NB4 (cell line): ENCODE data around the gene LTBP2.

Experiments used
- DNase-seq: peaks from one replicate; pipeline ENCODE4 v3.0.0; 2010; ENCODE audit warnings: low read depth
- H3K4me3 ChIP-seq: one replicate; pipeline ENCODE4 v1.5.1; 2011; ENCODE audit warnings: mild to moderate bottlenecking, low read depth, low read length, moderate library complexity
- MYC ChIP-seq: IDR thresholded peaks from 2 replicates; pipeline ENCODE4 v1.6.1; 2011; ENCODE audit warnings: low read depth, low read length
- POLR2A ChIP-seq: IDR thresholded peaks from 2 replicates; pipeline ENCODE4 v1.6.1; 2011; ENCODE audit warnings: mild to moderate bottlenecking; ENCODE audit not compliant: insufficient read length; ENCODE audit errors: extremely low read depth
- TF ChIP-seq, protein P1 (sequence below): IDR thresholded peaks from 2 replicates; pipeline ENCODE4 v1.6.1; 2011; ENCODE audit warnings: low read depth, low read length
- TF ChIP-seq, protein P2 (sequence below): IDR thresholded peaks from one replicate; pipeline ENCODE4 v1.5.1; 2012; ENCODE audit warnings: low read depth, low read length

LTBP2 gene

DNA sequence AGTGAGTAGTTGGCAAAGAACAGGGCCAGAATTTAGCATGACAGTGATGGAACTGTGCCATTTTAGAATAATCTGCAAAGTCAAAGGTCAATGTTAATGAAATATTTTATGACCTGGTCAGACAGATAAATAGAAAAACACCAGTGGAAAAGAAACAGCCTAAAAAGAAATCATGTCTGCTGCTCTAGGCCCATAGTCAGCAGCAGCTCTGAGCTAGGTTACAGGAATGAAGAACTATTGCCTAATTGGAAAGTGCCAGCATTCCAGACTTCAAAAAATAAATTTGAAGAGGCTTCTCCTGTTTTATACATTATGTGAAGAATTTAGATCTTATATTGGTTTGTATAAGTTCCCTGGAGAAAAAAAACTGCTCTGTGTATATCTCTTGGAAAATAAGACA, 128.7 kb downstream of the LTBP2 start:
- no peak overlapping the region for H3K4me3 ChIP-seq
- TF ChIP-seq POLR2A, result no peak
- TF ChIP-seq, protein P1, sequence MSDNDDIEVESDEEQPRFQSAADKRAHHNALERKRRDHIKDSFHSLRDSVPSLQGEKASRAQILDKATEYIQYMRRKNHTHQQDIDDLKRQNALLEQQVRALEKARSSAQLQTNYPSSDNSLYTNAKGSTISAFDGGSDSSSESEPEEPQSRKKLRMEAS, result no peak
- TF ChIP-seq MYC, result no peak
- DNase-seq, result no peak

DNA sequence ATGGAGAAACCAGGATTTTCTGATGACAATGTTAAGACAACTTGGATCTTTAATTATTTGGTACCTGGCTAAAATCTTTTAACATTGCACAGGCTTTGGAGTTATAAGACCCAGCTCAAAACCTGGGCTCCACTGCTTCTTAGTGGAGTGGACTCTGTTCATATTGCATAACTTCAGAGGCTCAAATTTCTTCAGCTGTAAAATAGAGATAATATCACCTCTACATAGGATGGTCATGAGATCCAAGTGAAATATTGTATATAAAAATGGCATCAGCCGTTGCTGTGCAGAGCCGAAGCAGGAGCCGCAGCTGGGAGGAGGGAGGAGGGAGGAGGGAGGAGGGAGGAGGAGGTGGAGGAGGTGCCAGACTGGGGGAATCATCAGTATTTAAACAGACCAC, 129.5 kb downstream of the LTBP2 start:
- TF ChIP-seq MYC (no peak), POLR2A (no peak)
- TF ChIP-seq, protein P2, sequence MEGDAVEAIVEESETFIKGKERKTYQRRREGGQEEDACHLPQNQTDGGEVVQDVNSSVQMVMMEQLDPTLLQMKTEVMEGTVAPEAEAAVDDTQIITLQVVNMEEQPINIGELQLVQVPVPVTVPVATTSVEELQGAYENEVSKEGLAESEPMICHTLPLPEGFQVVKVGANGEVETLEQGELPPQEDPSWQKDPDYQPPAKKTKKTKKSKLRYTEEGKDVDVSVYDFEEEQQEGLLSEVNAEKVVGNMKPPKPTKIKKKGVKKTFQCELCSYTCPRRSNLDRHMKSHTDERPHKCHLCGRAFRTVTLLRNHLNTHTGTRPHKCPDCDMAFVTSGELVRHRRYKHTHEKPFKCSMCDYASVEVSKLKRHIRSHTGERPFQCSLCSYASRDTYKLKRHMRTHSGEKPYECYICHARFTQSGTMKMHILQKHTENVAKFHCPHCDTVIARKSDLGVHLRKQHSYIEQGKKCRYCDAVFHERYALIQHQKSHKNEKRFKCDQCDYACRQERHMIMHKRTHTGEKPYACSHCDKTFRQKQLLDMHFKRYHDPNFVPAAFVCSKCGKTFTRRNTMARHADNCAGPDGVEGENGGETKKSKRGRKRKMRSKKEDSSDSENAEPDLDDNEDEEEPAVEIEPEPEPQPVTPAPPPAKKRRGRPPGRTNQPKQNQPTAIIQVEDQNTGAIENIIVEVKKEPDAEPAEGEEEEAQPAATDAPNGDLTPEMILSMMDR, result no peak
- TF ChIP-seq, protein P1, result no peak
- no peak overlapping the region for H3K4me3 ChIP-seq
- no peak for DNase-seq

DNA sequence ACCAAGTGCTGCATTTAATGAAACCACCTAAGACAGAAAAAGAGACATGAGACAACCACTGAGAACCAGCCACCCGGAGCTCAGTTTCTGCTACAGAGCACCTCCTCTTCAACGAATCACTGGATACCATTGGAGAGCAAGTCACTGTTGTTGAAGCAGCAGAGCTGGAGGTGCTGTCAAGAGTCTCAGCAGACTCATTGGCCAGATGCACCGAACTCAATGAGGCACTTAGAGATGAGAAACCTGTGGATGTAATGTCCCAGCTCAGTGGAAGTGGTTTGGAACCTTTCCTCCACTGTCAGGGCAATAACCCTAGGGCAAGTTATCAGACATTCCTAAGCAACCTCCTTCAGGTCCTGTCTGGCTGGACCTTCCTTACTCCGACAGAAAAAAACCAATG, 132.0 kb downstream of the LTBP2 start:
- TF ChIP-seq, protein P1, result no peak
- TF ChIP-seq, protein P2, result no peak
- TF ChIP-seq POLR2A, result no peak
- TF ChIP-seq MYC, result no peak
- H3K4me3 ChIP-seq, result no peak overlapping the region
- DNase-seq, result no peak

DNA sequence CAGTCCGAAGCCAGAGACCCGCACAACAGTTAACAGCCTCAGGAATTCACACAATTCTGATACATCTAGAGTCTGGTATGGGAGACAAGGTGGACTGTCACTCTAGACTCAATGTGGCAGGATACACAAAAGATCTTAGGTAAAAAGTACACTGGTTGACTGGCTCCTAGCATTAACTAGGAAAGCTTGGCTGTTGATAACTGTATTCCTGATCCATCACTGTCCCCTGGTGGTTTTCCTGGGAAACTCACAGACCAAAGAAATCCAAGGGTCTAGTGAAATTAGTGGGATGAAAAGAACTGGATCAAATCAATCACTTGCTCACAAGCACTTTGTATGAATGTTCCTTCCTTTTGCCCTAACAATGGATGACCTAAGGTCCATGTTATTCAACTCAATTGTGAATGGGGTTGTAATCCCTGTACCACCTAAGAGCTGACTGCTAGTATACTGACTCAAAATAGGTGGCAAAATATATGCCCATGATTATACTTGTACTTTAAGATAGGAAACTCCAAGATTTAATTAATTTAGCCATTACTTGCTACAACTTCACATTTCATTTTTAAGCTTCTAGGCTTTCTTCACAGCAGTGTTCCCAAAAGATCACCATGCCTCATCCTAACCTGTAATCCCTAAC, 132.9 kb downstream of the LTBP2 start:
- no peak for DNase-seq
- TF ChIP-seq, protein P1, result no peak
- TF ChIP-seq MYC (no peak), POLR2A (no peak)
- TF ChIP-seq, protein P2, result no peak

DNA sequence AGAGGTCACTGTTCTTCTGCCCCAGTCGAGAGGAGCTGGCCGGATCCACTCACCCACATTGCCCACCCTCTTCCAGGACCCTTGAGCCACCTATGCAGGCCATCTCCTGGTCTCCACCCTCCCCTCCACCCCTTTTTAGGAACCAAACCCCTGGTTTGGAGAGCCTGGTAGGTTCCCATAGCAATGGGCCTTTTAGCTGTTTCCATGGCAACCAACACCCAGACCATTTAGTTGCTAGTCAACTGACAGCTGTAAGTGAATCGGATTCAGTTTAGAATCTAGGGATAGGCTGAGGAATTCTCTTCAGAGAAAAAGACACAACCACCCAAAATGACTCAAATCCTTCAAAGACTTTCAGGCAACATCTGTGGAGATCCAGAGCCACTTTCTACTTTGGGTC, 135.4 kb downstream of the LTBP2 start:
- H3K4me3 ChIP-seq, result no peak overlapping the region
- no peak for DNase-seq
- TF ChIP-seq, protein P2, result no peak
- no peak for TF ChIP-seq POLR2A
- TF ChIP-seq MYC, result no peak
- TF ChIP-seq, protein P1, result no peak

More for the DNA sequence above, 132.9 kb downstream of the LTBP2 start:
- no peak overlapping the region for H3K4me3 ChIP-seq

DNA sequence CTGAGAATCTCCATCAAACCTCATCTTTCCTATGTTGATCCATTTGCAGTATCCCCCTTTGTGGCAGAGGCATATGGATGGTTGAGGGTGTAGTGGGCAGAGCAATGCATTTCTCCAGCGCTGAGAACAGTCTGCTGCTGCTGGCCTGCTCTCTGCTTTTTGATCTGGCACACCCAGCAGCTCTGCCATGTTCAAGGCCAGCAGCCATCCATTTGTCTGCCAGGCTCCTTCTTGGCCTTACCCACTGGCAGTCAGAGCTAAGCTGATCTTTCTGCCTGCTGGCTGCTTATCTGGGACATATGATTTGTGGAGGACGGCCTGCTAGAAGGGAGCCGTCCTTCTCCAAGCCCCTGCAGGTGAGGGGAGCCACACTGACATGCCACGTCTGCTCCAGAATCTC, 135.9 kb downstream of the LTBP2 start:
- DNase-seq, result no peak
- TF ChIP-seq, protein P1, result no peak
- TF ChIP-seq, protein P2, result no peak
- TF ChIP-seq POLR2A (no peak), MYC (no peak)
- H3K4me3 ChIP-seq, result no peak overlapping the region
